Rectal smooth muscle tissue (tissue), 1 donor: ENCODE measurements around the gene ZNF460.

Experiments used
- H3K27ac ChIP-seq: one replicate; pipeline ENCODE4 v1.7.0; 2013; ENCODE audit warnings: low read depth, low read length, inconsistent platforms
- H3K27me3 ChIP-seq: one replicate; pipeline ENCODE4 v1.7.0; 2013; ENCODE audit warnings: low read length; ENCODE audit not compliant: control insufficient read depth, insufficient read depth
- H3K36me3 ChIP-seq: one replicate; pipeline ENCODE4 v1.7.0; 2013; ENCODE audit warnings: low read length; ENCODE audit not compliant: control insufficient read depth, insufficient read depth
- H3K4me1 ChIP-seq: one replicate; pipeline ENCODE4 v1.7.0; 2013; ENCODE audit warnings: low read length; ENCODE audit not compliant: control insufficient read depth, insufficient read depth
- H3K4me3 ChIP-seq: one replicate; pipeline ENCODE4 v1.7.0; 2013; ENCODE audit warnings: low read length
- H3K9ac ChIP-seq: one replicate; pipeline ENCODE4 v1.7.0; 2013; ENCODE audit warnings: low read length

The ZNF460 gene

GRCh38 chr19:57320180-57321084 is 40.1 kb downstream of the ZNF460 start, which contains the start of gene ZNF543:
Gene ZNF543, plus strand, starts transcription at chr19:57320472. Its CDS starts 382 bp downstream, at chr19:57320854.
- Histone ChIP-seq H3K36me3 (peaks cover 20% of the 10 kb centered on the region), H3K27me3 (no peaks in the 10 kb centered on the region), H3K4me3 (peak within 1 kb of the TSS; percentile 83), H3K27ac (peak within 1 kb of the TSS; percentile 91), H3K4me1 (peaks cover 12% of the 10 kb centered on the region), H3K9ac (peak within 1 kb of the TSS; percentile 81)

- H3K4me3 ChIP-seq = peak overlapping the region; percentile 83
- peaks cover 25% of the 10 kb centered on the region for H3K36me3 ChIP-seq
- peaks cover 12% of the 10 kb centered on the region for H3K4me1 ChIP-seq
- no peaks in the 10 kb centered on the region for H3K27me3 ChIP-seq
- peak overlapping the region; percentile 91 for H3K27ac ChIP-seq
- peak overlapping the region; percentile 81 for H3K9ac ChIP-seq
Observed at GRCh38 chr19:57321116-57321515, 40.8 kb downstream of the ZNF460 start.

DNA sequence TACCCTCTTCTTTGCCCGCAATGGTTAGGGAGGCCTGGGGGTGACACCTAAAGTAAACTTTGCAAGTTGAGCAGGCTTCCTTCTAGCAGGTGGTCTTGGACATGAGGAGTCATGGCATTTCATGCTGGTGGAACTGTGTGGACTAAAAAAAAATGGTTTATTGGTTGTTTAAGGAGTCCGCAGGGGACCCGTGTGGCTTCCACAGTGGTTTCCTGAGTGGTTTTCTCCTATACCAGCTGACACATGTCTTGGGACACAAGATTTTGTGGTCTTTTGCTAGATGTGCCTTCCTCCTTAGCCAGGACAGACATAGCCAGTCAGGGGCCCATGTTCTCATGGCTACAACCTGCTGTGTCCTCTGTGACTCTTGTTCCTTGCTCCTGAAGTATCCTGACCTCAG is 41.5 kb downstream of the ZNF460 start:
- H3K4me1 ChIP-seq = peaks cover 12% of the 10 kb centered on the region
- H3K27ac ChIP-seq = no peak overlapping the region
- no peaks in the 10 kb centered on the region for H3K27me3 ChIP-seq
- H3K36me3 ChIP-seq = peaks cover 30% of the 10 kb centered on the region
- H3K9ac ChIP-seq = no peak overlapping the region
- peak overlapping the region; percentile 83 for H3K4me3 ChIP-seq

DNA sequence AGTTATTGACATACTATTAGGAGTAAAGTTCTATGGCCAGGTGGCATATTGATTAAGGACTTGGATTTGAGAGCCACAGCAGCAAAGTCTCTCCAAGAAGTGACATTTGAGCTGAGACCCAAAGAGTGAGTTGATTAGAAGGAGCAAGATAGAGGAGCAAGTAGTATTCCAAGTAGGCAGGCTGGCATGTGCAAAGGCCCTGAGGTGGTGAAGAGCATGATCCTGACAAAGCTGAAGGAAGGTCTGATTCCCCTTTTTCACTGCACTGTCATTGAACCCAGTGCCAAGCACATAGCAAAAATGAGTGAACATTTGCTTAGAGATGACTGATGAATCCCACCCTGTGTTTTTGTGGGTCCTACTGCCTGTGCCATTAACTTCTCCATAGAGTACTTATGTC is 44.7 kb downstream of the ZNF460 start:
- H3K27me3 ChIP-seq = no peaks in the 10 kb centered on the region
- no peak overlapping the region for H3K27ac ChIP-seq
- H3K36me3 ChIP-seq = peaks cover 53% of the 10 kb centered on the region
- no peak overlapping the region for H3K4me3 ChIP-seq
- H3K9ac ChIP-seq = no peak overlapping the region
- peaks cover 7% of the 10 kb centered on the region for H3K4me1 ChIP-seq

DNA sequence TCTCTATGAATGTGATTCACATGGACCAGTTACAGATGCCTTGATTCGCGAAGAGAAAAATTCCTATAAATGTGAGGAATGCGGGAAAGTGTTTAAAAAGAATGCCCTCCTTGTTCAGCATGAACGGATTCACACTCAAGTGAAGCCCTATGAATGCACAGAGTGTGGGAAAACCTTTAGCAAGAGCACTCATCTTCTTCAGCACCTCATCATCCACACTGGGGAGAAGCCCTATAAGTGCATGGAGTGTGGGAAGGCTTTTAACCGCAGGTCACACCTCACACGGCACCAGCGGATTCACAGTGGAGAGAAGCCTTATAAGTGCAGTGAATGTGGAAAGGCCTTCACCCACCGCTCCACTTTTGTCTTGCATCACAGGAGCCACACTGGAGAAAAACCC is 47.7 kb downstream of the ZNF460 start:
- Histone ChIP-seq H3K4me1 (no peaks in the 10 kb centered on the region), H3K9ac (no peak overlapping the region), H3K4me3 (no peak overlapping the region), H3K27me3 (no peaks in the 10 kb centered on the region), H3K36me3 (peaks cover 49% of the 10 kb centered on the region), H3K27ac (no peak overlapping the region)

GRCh38 chr19:57334191-57334590 is 53.9 kb downstream of the ZNF460 start:
- Histone ChIP-seq H3K9ac (no peak overlapping the region), H3K27me3 (no peaks in the 10 kb centered on the region), H3K4me3 (no peak overlapping the region), H3K36me3 (no peaks in the 10 kb centered on the region), H3K4me1 (no peaks in the 10 kb centered on the region), H3K27ac (no peak overlapping the region)

- H3K4me1 ChIP-seq = no peaks in the 10 kb centered on the region
- H3K27ac ChIP-seq = no peak overlapping the region
- H3K27me3 ChIP-seq = no peaks in the 10 kb centered on the region
- H3K36me3 ChIP-seq = no peaks in the 10 kb centered on the region
- H3K4me3 ChIP-seq = no peak overlapping the region
- no peak overlapping the region for H3K9ac ChIP-seq
Observed at GRCh38 chr19:57338877-57339276, 58.6 kb downstream of the ZNF460 start.

GRCh38 chr19:57342582-57342981 is 62.3 kb downstream of the ZNF460 start:
- no peaks in the 10 kb centered on the region for H3K27me3 ChIP-seq
- no peak overlapping the region for H3K27ac ChIP-seq
- H3K36me3 ChIP-seq = no peaks in the 10 kb centered on the region
- H3K4me3 ChIP-seq = no peak overlapping the region
- no peaks in the 10 kb centered on the region for H3K4me1 ChIP-seq
- H3K9ac ChIP-seq = no peak overlapping the region
